Thoracic aorta (tissue), 2 donors: ENCODE measurements around the gene SIGLEC10. TPM values are rescaled to one million over a fixed set of nuclear protein-coding genes. Genes with fewer than 3 reads are reported as not detected.
A peak's percentile ranks its signal among the peaks of the same experiment; 100 is the strongest.
"Not testable (repeated sequence)": the region's sequence is repeated elsewhere in the genome, so short reads cannot be mapped to it uniquely, and the experiment has no call there.

Experiments
- ATAC-seq: fragments of 150-250 bp; one replicate; pipeline ENCODE4 v1.8.0; 2017; ENCODE audit warnings: low read depth; ENCODE audit not compliant: insufficient number of reproducible peaks, low FRiP score
- DNase-seq: peaks from one replicate; pipeline ENCODE4 v3.0.0-alpha.2; 2020; ENCODE audit warnings: low spot score
- H3K27ac ChIP-seq, 2 donors: fragments of 200-600 bp; sonication (generic); 1 replicate in 1 of 2; 2 replicates in 1 of 2; pipeline ENCODE4 v1.5.1; 2016; ENCODE audit warnings: mild to moderate bottlenecking in 2 of 2, moderate library complexity in 2 of 2
- H3K27me3 ChIP-seq: fragments of 200-600 bp; sonication (generic); replicated peaks from 2 replicates; pipeline ENCODE4 v1.6.0; 2016; ENCODE audit warnings: mild to moderate bottlenecking; ENCODE audit not compliant: insufficient read depth
- H3K36me3 ChIP-seq: fragments of 200-600 bp; sonication (generic); one replicate; pipeline ENCODE4 v1.5.1; 2016
- H3K4me1 ChIP-seq, 2 donors: fragments of 200-600 bp; sonication (generic); 1 replicate in 1 of 2; 2 replicates in 1 of 2; pipeline versions ENCODE4 v1.5.1 to v1.6.0; 2016; ENCODE audit warnings: low read depth in 2 of 2, mild to moderate bottlenecking in 1 of 2; ENCODE audit not compliant: control insufficient read depth in 1 of 2
- H3K4me3 ChIP-seq: fragments of 200-600 bp; sonication (generic); 2 replicates; pipeline ENCODE4 v1.5.1; 2016; ENCODE audit warnings: mild to moderate bottlenecking
- H3K9me3 ChIP-seq: fragments of 200-600 bp; sonication (generic); 2 replicates; pipeline ENCODE4 v1.5.1; 2016
- CTCF ChIP-seq: fragments of 200-600 bp; sonication (generic); IDR thresholded peaks from one replicate; pipeline ENCODE4 v1.5.1; 2019; ENCODE audit warnings: antibody characterized with exemption
- total RNA-seq, 2 donors: library from RNA; depleted of rRNA; stranded (reverse); fragments of >200 nt; gene quantifications; one replicate each; pipeline versions ENCODE4 v1.1.0 to v1.2.3, GENCODE V29; 2016

The SIGLEC10 gene
- total RNA-seq, 2 donors from 2014 or later, result 13.3 to 20.3 TPM

- no peaks in the 10 kb centered on the region for H3K36me3 ChIP-seq
- no peaks in the 10 kb centered on the region for H3K9me3 ChIP-seq
- TF ChIP-seq CTCF, result no peak
- no peaks in the 10 kb centered on the region for H3K27me3 ChIP-seq
- H3K4me1 ChIP-seq, result no peaks in the 10 kb centered on the region
- H3K27ac ChIP-seq, result no peak overlapping the region
- H3K4me3 ChIP-seq, result no peak overlapping the region
- DNase-seq (no peak), ATAC-seq (no peak)
These were observed 9.8 kb upstream of the SIGLEC10 start for GRCh38 chr19:51427201-51427600.

GRCh38 chr19:51422053-51422448 lies 4.6 kb upstream of the SIGLEC10 start:
- Histone ChIP-seq H3K4me3 (no peak overlapping the region), H3K9me3 (no peaks in the 10 kb centered on the region), H3K27me3 (no peaks in the 10 kb centered on the region), H3K4me1 (no peaks in the 10 kb centered on the region), H3K27ac (no peak overlapping the region), H3K36me3 (no peaks in the 10 kb centered on the region)
- DNase-seq (no peak), ATAC-seq (no peak)
- TF ChIP-seq CTCF, result peak; percentile 73

GRCh38 chr19:51421229-51422052 lies 4.0 kb upstream of the SIGLEC10 start:
- no peak overlapping the region for H3K27ac ChIP-seq
- no peak overlapping the region for H3K4me3 ChIP-seq
- no peaks in the 10 kb centered on the region for H3K36me3 ChIP-seq
- ATAC-seq, result no peak
- no peaks in the 10 kb centered on the region for H3K4me1 ChIP-seq
- no peak for DNase-seq
- no peaks in the 10 kb centered on the region for H3K27me3 ChIP-seq
- no peak for TF ChIP-seq CTCF
- no peaks in the 10 kb centered on the region for H3K9me3 ChIP-seq

- ATAC-seq, DNase-seq, H3K27me3 ChIP-seq, H3K4me3 ChIP-seq, H3K9me3 ChIP-seq, H3K27ac ChIP-seq, H3K36me3 ChIP-seq, H3K4me1 ChIP-seq: not testable (repeated sequence)
These were observed 3.1 kb upstream of the SIGLEC10 start for GRCh38 chr19:51420511-51420910.

- no peak overlapping the region for H3K4me3 ChIP-seq
- H3K27ac ChIP-seq, result no peak overlapping the region
- ATAC-seq (no peak), DNase-seq (no peak)
- no peak for TF ChIP-seq CTCF
- H3K4me1 ChIP-seq, result no peaks in the 10 kb centered on the region
- H3K27me3 ChIP-seq, result no peaks in the 10 kb centered on the region
- no peaks in the 10 kb centered on the region for H3K36me3 ChIP-seq
- H3K9me3 ChIP-seq, result no peaks in the 10 kb centered on the region
These were observed 1.3 kb upstream of the SIGLEC10 start for GRCh38 chr19:51418707-51419106.

GRCh38 chr19:51417810-51418157 lies 342 bp upstream of the SIGLEC10 start:
- Histone ChIP-seq H3K27ac (no peak overlapping the region), H3K4me1 (no peaks in the 10 kb centered on the region), H3K4me3 (no peak overlapping the region), H3K27me3 (no peaks in the 10 kb centered on the region), H3K36me3 (no peaks in the 10 kb centered on the region), H3K9me3 (no peaks in the 10 kb centered on the region)
- DNase-seq (no peak), ATAC-seq (no peak)
- TF ChIP-seq CTCF, result no peak

GRCh38 chr19:51416422-51416821 lies 1.0 kb downstream of the SIGLEC10 start:
- H3K27me3 ChIP-seq, result not testable (repeated sequence)

More at GRCh38 chr19:51416422-51416821, 1.0 kb downstream of the SIGLEC10 start:
- H3K4me3 ChIP-seq, result peak overlapping the region; percentile 14
- H3K9me3 ChIP-seq, H3K27ac ChIP-seq, DNase-seq, H3K36me3 ChIP-seq, H3K4me1 ChIP-seq, ATAC-seq: not testable (repeated sequence)
